Measurements from ENCODE around the gene PSME3IP1.

The PSME3IP1 gene

GRCh38 chr16:57143149-57143921 lies 42.5 kb downstream of the PSME3IP1 start:
- DNase-seq (ENCODE audit: low spot score): no peak

GRCh38 chr16:57141822-57142631 lies 43.8 kb downstream of the PSME3IP1 start:
- DNase-seq (ENCODE audit: low spot score): peak; percentile 42

- no peak for DNase-seq (ENCODE audit: low spot score)
These were observed 44.7 kb downstream of the PSME3IP1 start for GRCh38 chr16:57140931-57141668.

- DNase-seq (ENCODE audit: low spot score): no peak
These were observed 47.4 kb downstream of the PSME3IP1 start for GRCh38 chr16:57138281-57138935.

GRCh38 chr16:57137566-57138273 lies 48.1 kb downstream of the PSME3IP1 start:
- no peak for DNase-seq (ENCODE audit: low spot score)

- DNase-seq (ENCODE audit: low spot score): no peak
These were observed 48.8 kb downstream of the PSME3IP1 start for GRCh38 chr16:57137043-57137442.

- no peak for DNase-seq (ENCODE audit: low spot score)
These were observed 50.9 kb downstream of the PSME3IP1 start for GRCh38 chr16:57134982-57135381.

GRCh38 chr16:57133886-57134285 lies 52.0 kb downstream of the PSME3IP1 start:
- DNase-seq (ENCODE audit: low spot score): no peak

GRCh38 chr16:57133031-57133430 lies 52.8 kb downstream of the PSME3IP1 start:
- DNase-seq (ENCODE audit: low spot score): no peak

- no peak for DNase-seq (ENCODE audit: low spot score)
These were observed 53.4 kb downstream of the PSME3IP1 start for GRCh38 chr16:57132470-57132869.

GRCh38 chr16:57131351-57131970 lies 54.4 kb downstream of the PSME3IP1 start:
- DNase-seq (ENCODE audit: low spot score): no peak

GRCh38 chr16:57130950-57131321 lies 54.9 kb downstream of the PSME3IP1 start:
- no peak for DNase-seq (ENCODE audit: low spot score)

GRCh38 chr16:57128771-57129389 lies 57.0 kb downstream of the PSME3IP1 start:
- DNase-seq (ENCODE audit: low spot score): no peak

GRCh38 chr16:57127836-57128235 lies 58.0 kb downstream of the PSME3IP1 start:
- DNase-seq (ENCODE audit: low spot score): no peak

GRCh38 chr16:57127037-57127763 lies 58.6 kb downstream of the PSME3IP1 start:
- no peak for DNase-seq (ENCODE audit: low spot score)

- DNase-seq (ENCODE audit: low spot score): no peak
These were observed 59.4 kb downstream of the PSME3IP1 start for GRCh38 chr16:57126411-57126810.

GRCh38 chr16:57125969-57126368 lies 59.9 kb downstream of the PSME3IP1 start:
- DNase-seq (ENCODE audit: low spot score): no peak

GRCh38 chr16:57125376-57125775 lies 60.5 kb downstream of the PSME3IP1 start:
- DNase-seq (ENCODE audit: low spot score): no peak

GRCh38 chr16:57123974-57124674 lies 61.7 kb downstream of the PSME3IP1 start:
- no peak for DNase-seq (ENCODE audit: low spot score)
